CD4-positive, alpha-beta T cell treated with Interleukin-4 for 4 hours (primary cell): ENCODE measurements around the gene XRCC2.
"Not testable (repeated sequence)": the region's sequence is repeated elsewhere in the genome, so short reads cannot be mapped to it uniquely, and the experiment has no call there.

Source experiments
- DNase-seq: peaks from one replicate; pipeline ENCODE4 v3.0.0-alpha.2; 2020

Gene XRCC2

GRCh38 chr7:152675759-152676636 is at the start of gene XRCC2:
Gene XRCC2, minus strand, starts transcription at chr7:152676141. Its CDS starts 62 bp downstream, at chr7:152676079.
- DNase-seq, result peak; percentile 89

- no peak for DNase-seq
Observed at GRCh38 chr7:152723364-152723763, 47.4 kb upstream of the XRCC2 start.

GRCh38 chr7:152712412-152713042 is 36.6 kb upstream of the XRCC2 start:
- not testable (repeated sequence) for DNase-seq

- DNase-seq, result no peak
Observed at GRCh38 chr7:152711444-152711944, 35.6 kb upstream of the XRCC2 start.

DNA sequence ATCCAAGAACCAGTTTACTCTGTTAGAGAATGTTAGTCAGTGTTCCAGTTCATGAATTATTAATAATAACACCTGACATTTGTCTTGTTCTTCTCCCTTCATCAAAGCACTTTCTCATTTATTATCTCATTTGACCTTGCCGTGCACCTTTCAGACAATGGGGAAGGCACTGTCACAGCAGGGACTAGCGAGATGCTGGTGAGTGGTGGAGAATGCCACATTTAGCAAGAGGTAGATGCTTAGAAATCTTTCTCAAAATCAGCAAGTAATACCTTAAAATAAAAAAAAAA is 34.2 kb upstream of the XRCC2 start:
- no peak for DNase-seq

DNA sequence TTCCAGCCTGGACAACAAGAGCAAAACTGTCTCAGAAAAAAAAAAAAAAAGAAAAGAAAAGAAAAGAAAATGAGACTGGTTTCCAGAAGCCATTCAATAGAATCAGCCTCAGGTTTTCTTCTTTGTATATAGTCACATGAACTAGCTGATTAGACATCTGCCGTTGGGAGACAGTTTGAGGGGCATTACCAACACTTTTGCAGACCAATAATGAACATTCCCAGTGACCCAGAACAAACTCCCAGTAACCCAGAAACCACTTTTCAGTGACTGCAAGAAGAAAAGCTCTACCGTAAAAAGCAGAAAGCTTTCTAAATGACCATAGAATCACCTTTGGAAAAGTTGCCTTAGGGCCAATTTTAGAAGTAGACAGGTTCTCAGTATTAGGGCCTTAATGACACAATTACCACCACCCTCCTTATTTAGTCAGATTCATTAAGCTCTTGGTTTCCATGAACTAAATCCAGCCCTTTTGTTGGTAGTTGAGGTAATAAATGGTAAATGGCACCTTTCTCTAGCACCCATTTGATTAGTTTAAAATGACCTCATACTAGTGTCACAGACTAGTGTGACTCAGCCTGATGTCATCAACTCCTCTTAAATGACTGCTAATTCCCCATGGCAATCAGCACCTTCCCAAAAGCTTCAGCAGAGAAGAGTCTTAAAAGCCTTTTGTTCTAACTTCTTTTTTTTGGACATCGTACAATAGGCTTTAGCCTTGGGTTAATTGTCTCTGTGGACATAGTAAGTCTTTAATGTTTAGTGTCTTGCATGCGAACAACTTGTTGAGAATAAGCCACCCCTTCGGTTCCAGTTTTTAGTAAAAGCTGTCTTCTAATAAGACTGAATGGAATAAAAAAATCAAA is 33.6 kb upstream of the XRCC2 start:
- no peak for DNase-seq

DNA sequence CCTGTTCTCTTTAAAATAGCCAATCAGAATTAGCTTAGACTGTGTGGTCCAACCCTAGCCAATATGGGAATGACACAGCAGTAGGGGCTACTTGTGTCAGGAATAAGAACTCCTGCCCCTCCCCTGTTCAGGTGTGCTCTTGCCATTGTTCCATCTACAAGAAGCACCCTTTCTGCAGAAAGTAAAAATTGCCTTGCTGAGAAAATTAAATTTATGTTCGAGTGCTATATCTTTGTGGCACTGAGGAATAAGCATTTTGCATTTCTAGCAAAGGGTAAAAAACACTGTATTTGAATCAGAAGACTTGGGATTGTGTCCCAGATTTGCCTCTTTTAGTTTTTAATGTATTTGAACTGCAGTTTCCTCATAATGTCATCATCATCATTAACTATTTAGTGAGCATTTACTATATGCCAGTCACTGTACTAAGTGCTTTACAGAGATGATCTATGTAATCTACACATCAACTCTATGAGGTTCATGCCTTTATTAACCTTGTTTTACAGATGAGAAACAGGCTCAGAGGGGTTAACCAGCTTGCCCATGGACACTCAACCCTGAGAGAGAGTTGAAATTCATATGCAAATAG is 28.9 kb upstream of the XRCC2 start:
- no peak for DNase-seq

DNA sequence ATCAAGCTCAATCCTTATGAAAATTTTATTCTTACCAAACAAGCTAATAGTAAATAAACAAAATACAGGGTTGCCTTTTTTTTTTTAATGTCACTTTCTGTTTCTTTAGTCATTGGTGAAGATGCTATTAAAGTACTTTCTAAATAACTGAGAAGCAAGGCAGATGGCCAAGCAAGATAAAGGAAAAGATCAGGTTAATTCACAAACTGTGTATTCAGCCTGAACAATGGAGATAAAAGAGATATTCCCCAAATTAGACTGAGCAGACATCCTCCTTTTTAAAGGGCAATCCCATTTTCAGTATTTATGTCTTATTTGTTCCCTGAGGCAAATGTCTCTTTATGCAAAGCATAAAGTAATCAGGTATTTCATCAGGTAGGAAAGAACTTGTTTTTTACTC is 23.1 kb upstream of the XRCC2 start:
- no peak for DNase-seq

DNA sequence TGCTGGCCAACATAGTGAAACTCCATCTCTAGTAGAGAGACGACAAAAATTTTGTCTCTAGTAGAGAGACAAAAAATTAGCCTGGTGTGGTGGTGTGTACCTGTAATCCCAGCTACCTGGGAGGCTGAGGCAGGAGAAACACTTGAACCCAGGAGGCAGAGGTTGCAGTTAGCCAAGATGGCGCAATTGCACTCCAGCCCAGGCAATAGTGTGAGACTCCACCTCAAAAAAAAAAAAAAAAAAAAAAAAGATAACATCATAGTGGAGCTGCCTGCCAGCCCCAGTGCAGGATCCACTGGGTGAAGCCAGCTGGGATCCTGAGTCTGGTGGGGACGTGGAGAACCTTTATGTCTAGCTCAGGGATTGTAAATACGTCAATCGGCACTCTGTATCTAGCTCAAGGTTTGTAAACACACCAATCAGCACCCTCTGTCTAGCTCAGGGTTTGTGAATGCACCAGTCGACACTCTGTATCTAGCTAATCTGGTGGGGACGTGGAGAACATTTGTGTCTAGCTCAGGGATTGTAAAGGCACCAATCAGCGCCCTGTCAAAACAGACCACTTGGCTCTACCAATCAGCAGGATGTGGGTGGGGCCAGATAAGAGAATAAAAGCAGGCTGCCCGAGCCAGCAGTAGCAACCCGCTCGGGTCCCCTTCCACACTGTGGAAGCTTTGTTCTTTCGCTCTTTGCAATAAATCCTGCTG is 21.5 kb upstream of the XRCC2 start:
- not testable (repeated sequence) for DNase-seq

GRCh38 chr7:152692196-152692595 is 16.3 kb upstream of the XRCC2 start:
- DNase-seq, result not testable (repeated sequence)

- DNase-seq, result no peak
Observed at GRCh38 chr7:152683297-152683696, 7.4 kb upstream of the XRCC2 start.

- no peak for DNase-seq
Observed at GRCh38 chr7:152677808-152678670, 2.1 kb upstream of the XRCC2 start.

DNA sequence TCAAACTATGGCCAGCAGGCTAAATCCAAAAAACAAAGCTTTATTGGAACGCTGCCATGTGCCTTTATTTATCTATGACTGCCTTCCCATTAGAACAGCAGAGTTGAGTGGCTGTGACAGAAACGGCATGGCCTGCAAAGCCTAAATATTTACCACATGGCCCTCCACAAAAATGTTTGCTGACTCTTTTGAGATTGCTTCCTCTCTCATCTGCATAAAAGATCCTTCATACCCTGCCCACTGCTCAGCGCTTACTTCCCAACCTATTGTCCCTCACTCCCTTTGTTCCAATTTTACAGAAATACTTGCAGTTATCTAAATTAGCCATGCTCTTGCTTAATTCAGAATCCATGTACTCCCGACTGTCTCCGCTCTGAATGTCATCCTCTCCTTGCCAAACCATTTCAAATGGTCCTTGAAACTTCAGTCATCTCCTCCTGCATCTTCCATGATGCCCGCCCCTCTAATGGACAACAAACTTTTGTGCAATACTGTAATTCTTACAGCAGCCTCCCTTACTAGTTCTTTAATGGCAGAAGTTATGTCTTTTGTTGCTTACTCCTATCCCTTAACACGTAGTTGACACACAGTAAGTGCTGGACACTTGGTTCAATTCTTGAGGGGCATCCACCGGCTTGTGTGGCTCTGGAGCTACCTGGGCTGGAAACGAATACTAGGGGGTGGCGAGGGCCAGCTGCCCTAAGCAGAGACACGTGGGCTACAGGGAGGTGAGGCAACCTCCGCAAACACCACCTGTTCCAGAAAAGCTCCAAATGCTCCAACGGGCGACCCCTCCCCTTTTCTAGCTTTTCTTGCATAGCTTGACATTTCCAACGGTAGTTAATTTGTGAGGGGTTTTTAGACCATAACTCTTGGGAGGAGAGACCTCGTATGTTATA is 832 bp downstream of the XRCC2 start:
- no peak for DNase-seq

DNA sequence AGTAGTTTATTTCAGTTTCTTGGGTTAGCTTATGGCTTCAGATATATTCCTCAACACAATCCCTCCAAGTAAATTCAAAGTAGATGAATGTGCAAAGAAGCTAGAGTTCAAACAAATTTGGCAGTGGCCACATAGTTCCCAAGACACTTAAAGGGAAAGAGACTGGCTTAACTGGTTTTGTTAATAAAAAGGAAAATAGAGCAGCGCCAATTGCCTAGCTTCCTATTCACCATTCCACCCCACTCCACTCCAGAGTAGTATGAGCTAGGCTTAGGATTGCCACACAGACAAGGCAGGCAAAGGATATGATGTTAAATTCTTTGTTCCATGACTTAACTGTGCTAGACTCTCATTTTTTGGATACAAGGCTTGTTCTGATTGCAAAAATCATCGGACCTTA is 2.0 kb downstream of the XRCC2 start:
- DNase-seq, result no peak

- DNase-seq, result no peak
Observed at GRCh38 chr7:152672626-152673025, 3.3 kb downstream of the XRCC2 start.

DNA sequence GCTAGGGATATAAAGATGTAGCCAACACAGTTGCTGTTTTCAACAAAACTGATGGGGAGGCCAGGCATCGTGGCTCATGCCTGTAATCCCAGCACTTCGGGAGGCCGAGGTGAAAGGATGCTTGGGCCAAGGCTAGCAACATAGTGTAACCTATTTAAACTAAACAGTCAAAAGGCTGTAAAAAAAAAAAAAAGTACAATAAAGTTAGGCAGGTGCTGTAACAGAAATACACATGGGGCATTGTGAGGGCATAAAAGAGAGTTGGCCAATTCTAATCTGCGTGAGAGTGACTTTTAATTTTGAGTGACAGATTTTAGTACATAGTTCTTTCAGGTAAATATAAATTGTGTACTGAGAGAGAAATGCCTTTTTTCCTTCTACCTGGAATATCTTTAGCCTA is 6.2 kb downstream of the XRCC2 start:
- DNase-seq, result no peak

DNA sequence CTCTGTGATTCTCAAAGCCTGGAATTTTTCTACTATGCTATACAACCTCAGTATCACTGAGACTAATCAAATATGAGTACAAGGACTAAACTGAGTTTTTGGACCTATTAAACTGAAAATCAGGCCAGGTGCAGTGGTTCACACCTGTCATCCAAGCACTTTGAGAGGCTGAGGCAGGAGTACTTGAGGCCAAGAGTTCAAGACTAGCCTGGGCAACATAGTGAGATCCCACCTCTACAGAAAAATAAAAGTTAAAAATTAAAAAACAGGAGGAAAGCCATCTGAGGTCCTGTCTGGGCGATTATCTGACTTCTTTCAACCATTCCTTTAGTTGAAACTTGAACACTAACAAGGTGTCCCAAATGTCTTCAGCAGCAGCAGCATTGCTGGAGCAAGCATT is 7.0 kb downstream of the XRCC2 start:
- DNase-seq, result no peak

DNA sequence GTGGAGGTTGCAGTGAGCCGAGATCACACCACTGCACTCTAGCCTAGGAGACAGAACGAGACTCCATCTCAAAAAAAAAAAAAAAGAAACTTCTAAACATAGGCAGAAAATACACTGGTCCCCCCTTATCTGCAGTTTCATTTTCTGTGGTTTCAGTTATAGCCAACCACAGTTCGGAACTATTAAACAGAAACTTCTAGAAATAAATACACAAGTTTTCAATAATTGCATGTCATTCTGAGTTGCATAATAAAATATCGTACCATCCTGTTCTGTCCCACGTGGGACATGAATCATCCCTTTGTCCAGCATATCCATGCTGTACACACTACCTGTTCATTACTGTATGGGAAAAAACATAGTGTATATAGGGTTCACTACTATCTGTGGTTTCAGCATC is 8.0 kb downstream of the XRCC2 start:
- DNase-seq, result no peak

DNA sequence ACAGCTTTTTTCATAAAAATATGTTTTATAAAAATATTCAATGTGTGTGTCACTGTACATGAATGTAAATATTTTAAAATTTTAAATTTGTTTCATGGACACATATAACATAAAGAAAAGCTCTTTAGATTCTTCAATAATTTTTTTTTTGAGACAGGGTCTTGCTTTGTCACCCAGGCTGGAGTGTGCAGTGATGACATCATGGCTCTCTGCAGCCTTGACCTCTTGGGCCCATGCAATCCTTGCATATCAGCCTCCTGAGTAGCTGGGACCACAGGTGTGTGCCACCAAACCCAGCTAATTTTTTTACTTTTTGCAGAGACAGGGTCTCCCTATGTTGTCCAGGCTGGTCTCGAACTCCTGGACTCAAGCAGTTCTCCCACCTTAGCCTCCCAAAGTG is 9.9 kb downstream of the XRCC2 start:
- DNase-seq, result no peak

- DNase-seq, result no peak
Observed at GRCh38 chr7:152664636-152665035, 11.3 kb downstream of the XRCC2 start.
